HL-60 (cell line): ENCODE data around the gene CD177.
"Not testable (repeated sequence)": the region's sequence is repeated elsewhere in the genome, so short reads cannot be mapped to it uniquely, and the experiment has no call there.

Source experiments
- DNase-seq, 2 experiments: peaks; one replicate each; pipeline ENCODE4 v3.0.0-alpha.2; 2010 to 2020; ENCODE audit warnings: low read depth in 1 of 2, low spot score in 1 of 2
- H3K27ac ChIP-seq: fragments of 250-450 bp; sonication (Bioruptor Pico); replicated peaks from 2 replicates; pipeline ENCODE4 v1.5.1; 2020; ENCODE audit warnings: mild to moderate bottlenecking, moderate library complexity
- H3K27me3 ChIP-seq: fragments of 250-450 bp; sonication (Bioruptor Pico); 2 replicates; pipeline ENCODE4 v1.5.1; 2021; ENCODE audit warnings: mild to moderate bottlenecking, moderate library complexity; ENCODE audit not compliant: insufficient read depth, poor library complexity, severe bottlenecking
- H3K4me3 ChIP-seq: replicated peaks from 2 replicates; pipeline ENCODE4 v1.5.1; 2011; ENCODE audit warnings: mild to moderate bottlenecking, control low read depth, low read length; ENCODE audit not compliant: insufficient read depth
- CTCF ChIP-seq: IDR thresholded peaks from one replicate; pipeline ENCODE4 v1.5.1; 2011; ENCODE audit warnings: low read length, control low read depth, inconsistent platforms; ENCODE audit not compliant: insufficient read depth
- GABPA ChIP-seq: IDR thresholded peaks from 2 replicates; pipeline ENCODE4 v1.6.1; 2012; ENCODE audit warnings: low read depth
- POLR2AphosphoS5 ChIP-seq: IDR thresholded peaks from 2 replicates; pipeline ENCODE4 v1.6.1; 2012; ENCODE audit warnings: low read depth
- REST ChIP-seq: IDR thresholded peaks from 2 replicates; pipeline ENCODE4 v1.6.1; 2012; ENCODE audit warnings: low read depth; ENCODE audit not compliant: insufficient replicate concordance
- SPI1 ChIP-seq: IDR thresholded peaks from 2 replicates; pipeline ENCODE4 v1.6.1; 2012; ENCODE audit warnings: low read depth, mild to moderate bottlenecking, borderline replicate concordance

CD177 gene

GRCh38 chr19:43320546-43320945 is 32.9 kb upstream of the CD177 start:
- no peak overlapping the region for H3K4me3 ChIP-seq
- no peaks in the 10 kb centered on the region for H3K27me3 ChIP-seq
- no peak overlapping the region for H3K27ac ChIP-seq
- TF ChIP-seq REST = no peak
- DNase-seq = no peak

- H3K4me3 ChIP-seq, DNase-seq, H3K27ac ChIP-seq, H3K27me3 ChIP-seq: not testable (repeated sequence)
These were observed 26.7 kb upstream of the CD177 start for GRCh38 chr19:43326761-43327160.

- not testable (repeated sequence) for H3K27me3 ChIP-seq, H3K4me3 ChIP-seq, DNase-seq, H3K27ac ChIP-seq
These were observed 24.9 kb upstream of the CD177 start for GRCh38 chr19:43328561-43328960.

GRCh38 chr19:43329049-43329448 is 24.4 kb upstream of the CD177 start:
- H3K27ac ChIP-seq, H3K4me3 ChIP-seq, H3K27me3 ChIP-seq, DNase-seq: not testable (repeated sequence)

- Histone ChIP-seq H3K27ac (no peak overlapping the region), H3K27me3 (no peaks in the 10 kb centered on the region), H3K4me3 (no peak overlapping the region)
- no peak for DNase-seq
- no peak for TF ChIP-seq GABPA
- no peak for TF ChIP-seq REST
- TF ChIP-seq SPI1 = no peak
- no peak for TF ChIP-seq POLR2AphosphoS5
- TF ChIP-seq CTCF = no peak
These were observed 23.5 kb upstream of the CD177 start for GRCh38 chr19:43329989-43330388.

GRCh38 chr19:43330726-43331434 is 22.6 kb upstream of the CD177 start:
- no peak for DNase-seq
- TF ChIP-seq POLR2AphosphoS5 = no peak
- no peak for TF ChIP-seq CTCF
- no peak for TF ChIP-seq GABPA
- no peak for TF ChIP-seq SPI1
- TF ChIP-seq REST = no peak
- H3K27ac ChIP-seq = no peak overlapping the region
- H3K4me3 ChIP-seq = no peak overlapping the region
- no peaks in the 10 kb centered on the region for H3K27me3 ChIP-seq
